ENCODE results near the gene GCHFR.
A peak's percentile ranks its signal among the peaks of the same experiment; 100 is the strongest.

The GCHFR gene

DNA sequence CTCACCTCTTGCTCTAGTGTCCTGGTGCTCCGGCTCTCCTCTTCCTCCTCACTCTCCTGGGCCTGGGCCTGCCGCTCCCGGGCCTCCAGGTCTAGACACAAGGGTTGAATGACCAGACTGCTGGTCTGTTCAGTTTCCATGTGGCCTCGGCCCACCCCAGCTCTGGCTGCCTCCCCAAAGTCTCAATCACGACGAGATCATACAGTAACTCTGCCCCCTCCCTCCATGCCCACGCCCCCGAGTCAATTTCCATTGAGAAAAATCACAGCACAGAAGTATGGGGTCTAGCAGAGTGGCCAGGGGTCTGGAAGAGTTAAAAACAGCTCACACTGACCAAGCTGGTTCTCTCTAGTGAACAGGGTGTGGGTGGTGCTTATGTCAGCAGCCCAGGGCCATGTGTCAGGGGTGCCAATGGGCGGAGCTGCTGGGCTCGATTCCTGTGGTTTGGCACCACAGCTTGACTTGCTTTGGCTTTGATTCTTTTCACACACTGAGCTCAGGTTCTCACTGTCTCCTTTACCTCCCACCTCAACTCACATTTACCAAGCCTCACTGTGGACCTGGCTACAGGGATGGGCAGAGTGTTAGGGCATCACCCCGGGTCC lies 12.8 kb downstream of the GCHFR start:
- Mint-ChIP-seq H3K9me3 (no peaks in the 10 kb centered on the region), H3K36me3 (ENCODE audit: low read depth) (peaks cover 29% of the 10 kb centered on the region)

DNA sequence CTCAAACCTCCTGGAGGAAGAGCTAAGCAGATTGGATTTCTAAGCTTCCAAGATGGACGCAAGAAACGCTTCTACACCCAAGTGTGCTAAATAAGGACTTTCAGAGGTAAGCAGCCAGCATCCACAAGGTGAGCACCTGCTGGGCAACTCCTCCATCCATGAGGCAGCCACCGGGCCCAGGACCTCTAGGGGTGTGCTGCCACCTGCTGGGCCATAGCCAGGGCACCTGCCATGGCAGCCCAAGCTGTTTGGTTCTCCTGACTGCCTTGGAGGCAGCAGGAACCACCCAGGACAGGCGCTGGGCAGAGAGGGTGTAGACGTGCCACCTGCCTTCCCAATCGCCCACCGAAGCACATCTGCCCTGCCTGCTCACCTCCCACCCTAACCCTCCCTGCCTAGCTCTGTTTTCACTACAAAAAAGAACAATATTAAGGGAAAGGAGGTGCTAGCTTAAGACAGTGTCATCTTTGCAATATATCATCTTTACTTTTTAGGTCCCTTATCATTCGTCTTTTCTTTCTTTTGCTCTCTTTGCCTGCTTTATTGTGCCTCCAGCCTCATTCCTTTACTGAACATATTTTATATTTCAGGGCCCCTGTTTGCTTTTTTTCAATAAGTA lies 18.9 kb downstream of the GCHFR start:
- H3K4me1 Mint-ChIP-seq (ENCODE audit: low read depth), result peaks cover 14% of the 10 kb centered on the region
- peak; percentile 71 for DNase-seq (ENCODE audit: low spot score)
- H3K36me3 Mint-ChIP-seq (ENCODE audit: low read depth), result peaks cover 7% of the 10 kb centered on the region
- no peak overlapping the region for H3K27ac Mint-ChIP-seq
- H3K27me3 Mint-ChIP-seq (ENCODE audit: low read depth), result no peaks in the 10 kb centered on the region
- no peaks in the 10 kb centered on the region for H3K9me3 Mint-ChIP-seq
- no peak overlapping the region for H3K4me3 Mint-ChIP-seq

More for the DNA sequence above, 12.8 kb downstream of the GCHFR start:
- no peak for DNase-seq (ENCODE audit: low spot score)
- Mint-ChIP-seq H3K4me3 (no peak overlapping the region), H3K4me1 (ENCODE audit: low read depth) (peaks cover 2% of the 10 kb centered on the region), H3K27ac (peak overlapping the region; percentile 52), H3K27me3 (ENCODE audit: low read depth) (no peaks in the 10 kb centered on the region)

DNA sequence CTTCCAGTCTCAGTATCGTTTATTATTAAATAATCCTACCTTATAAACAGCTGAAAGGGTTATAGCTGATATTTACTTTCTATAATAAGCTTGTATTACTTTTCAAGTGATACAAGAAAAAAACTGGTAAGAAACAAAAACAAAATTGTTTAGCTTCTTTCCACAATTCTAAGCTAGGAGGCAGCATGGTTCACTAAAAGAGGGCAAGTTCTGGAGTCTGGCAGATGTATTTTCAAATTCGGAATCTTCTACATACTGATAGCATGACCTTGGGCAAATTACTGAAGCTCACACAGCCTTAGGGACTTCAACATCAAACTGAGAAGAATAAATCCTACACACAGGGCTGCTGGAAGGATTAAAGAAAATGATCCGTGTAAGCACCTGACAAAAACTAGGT lies 21.3 kb downstream of the GCHFR start:
- no peak overlapping the region for H3K4me3 Mint-ChIP-seq
- no peak overlapping the region for H3K27ac Mint-ChIP-seq
- H3K4me1 Mint-ChIP-seq (ENCODE audit: low read depth), result peaks cover 24% of the 10 kb centered on the region
- H3K27me3 Mint-ChIP-seq (ENCODE audit: low read depth), result no peaks in the 10 kb centered on the region
- H3K9me3 Mint-ChIP-seq, result no peaks in the 10 kb centered on the region
- no peak for DNase-seq (ENCODE audit: low spot score)
- no peaks in the 10 kb centered on the region for H3K36me3 Mint-ChIP-seq (ENCODE audit: low read depth)

DNA sequence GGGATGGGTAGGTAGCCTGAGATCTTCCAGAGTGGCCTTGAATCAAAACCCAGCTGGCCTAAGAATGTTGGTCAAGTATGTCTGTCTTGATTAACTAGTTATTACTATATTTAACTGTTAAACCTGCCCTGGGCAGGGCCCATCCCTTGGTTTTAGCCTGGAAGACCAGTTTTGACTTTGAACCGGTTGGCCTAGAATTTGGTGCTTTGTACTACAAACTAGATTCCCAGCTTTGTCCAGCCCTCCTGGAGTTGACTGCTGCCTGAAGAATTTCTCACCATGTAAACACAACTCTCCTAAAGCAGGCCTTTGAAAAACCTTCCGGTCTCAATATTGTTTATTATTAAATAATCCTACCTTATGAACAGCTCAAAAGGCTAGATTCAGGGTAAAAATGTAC lies 21.9 kb downstream of the GCHFR start:
- Mint-ChIP-seq H3K36me3 (ENCODE audit: low read depth) (no peaks in the 10 kb centered on the region), H3K4me1 (ENCODE audit: low read depth) (peaks cover 24% of the 10 kb centered on the region), H3K4me3 (no peak overlapping the region), H3K27ac (no peak overlapping the region), H3K9me3 (no peaks in the 10 kb centered on the region), H3K27me3 (ENCODE audit: low read depth) (no peaks in the 10 kb centered on the region)
- DNase-seq (ENCODE audit: low spot score), result no peak

DNA sequence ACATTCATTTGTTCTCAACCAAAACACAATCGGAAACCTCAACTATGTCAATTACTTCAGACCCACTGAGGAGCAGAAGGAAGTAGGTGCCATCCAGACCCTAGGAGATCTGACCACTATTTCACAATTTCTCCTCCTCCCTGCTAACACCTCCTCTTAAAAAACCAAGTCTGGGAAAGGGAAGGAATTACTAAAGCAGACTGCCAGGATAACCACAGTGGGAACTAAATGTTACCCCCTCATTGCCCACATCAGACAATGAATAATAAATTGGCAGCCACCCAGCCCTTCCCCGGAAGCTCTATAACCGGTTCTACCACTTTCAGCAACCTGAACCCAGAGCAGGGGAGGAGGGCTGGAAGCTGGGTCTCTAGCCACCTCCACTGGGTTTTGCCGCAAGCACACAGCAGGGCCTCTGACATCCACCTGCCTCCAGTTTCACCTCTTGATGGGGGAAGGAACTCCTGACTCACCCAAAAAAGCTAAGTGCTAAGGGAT lies 23.5 kb downstream of the GCHFR start:
- no peaks in the 10 kb centered on the region for H3K9me3 Mint-ChIP-seq
- DNase-seq (ENCODE audit: low spot score), result no peak
- H3K36me3 Mint-ChIP-seq (ENCODE audit: low read depth), result peaks cover 4% of the 10 kb centered on the region
- peak overlapping the region; percentile 56 for H3K27ac Mint-ChIP-seq
- peaks cover 24% of the 10 kb centered on the region for H3K4me1 Mint-ChIP-seq (ENCODE audit: low read depth)
- no peaks in the 10 kb centered on the region for H3K27me3 Mint-ChIP-seq (ENCODE audit: low read depth)
- H3K4me3 Mint-ChIP-seq, result peak overlapping the region; percentile 1

DNA sequence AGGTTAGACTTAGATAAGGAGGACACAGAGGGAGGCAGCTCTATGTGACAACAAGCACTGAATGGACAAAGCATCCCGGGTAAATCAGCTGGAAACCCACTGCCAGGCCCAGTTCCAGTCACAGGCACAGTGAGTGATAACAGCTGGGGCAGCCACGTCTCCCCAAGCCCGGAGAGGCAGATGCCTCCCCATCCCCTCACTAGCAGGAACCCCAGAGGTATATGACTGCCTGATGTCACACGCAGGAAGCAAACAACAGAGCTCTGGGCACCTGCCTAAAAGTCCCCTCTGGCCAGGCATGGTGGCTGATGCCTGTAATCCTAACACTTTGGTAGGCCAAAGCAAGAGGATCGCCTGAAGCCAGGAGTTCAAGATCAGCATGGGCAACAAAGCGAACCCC lies 24.1 kb downstream of the GCHFR start:
- Mint-ChIP-seq H3K36me3 (ENCODE audit: low read depth) (peaks cover 4% of the 10 kb centered on the region), H3K27me3 (ENCODE audit: low read depth) (no peaks in the 10 kb centered on the region), H3K9me3 (no peaks in the 10 kb centered on the region), H3K4me3 (no peak overlapping the region), H3K27ac (no peak overlapping the region), H3K4me1 (ENCODE audit: low read depth) (peaks cover 22% of the 10 kb centered on the region)
- no peak for DNase-seq (ENCODE audit: low spot score)

DNA sequence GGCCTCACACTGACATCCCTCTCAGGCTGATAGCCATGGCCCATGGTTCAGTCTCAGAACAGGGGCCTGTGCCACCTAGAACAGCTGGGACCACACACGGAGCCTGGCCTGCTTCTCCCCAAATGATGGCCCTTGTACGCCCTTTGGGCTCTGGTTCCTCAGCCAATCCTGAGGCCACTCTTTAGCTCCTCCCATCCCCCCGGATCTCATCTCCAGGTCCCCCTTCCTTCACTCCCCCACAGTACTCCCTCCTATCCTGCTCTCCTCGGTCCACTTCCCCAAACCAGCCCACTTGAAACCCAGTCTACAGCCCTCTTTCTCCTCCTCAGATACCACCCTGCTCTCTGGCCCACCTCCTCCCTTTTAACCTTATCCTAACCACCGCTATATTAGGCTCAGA lies 25.3 kb downstream of the GCHFR start:
- Mint-ChIP-seq H3K4me3 (no peak overlapping the region), H3K27ac (peak overlapping the region; percentile 74)
- DNase-seq (ENCODE audit: low spot score), result no peak

DNA sequence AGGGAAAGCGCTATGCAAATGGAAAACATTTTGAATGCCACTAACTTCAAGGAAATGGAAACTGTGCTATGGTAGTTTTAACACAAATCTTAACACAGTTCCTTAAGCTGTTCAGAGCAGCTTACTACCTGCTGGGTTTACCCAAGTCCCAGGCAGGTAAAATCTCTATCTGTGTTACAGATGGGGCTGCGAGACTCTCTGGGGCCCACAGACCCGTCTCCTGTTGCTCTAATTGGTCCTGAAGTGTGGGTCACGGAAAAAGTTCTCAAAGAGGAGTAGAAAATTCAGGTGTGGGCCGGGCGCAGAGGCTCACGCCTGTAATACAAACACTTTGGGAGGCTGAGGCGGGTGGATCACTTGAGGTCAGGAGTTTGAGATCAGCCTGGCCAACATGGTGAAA lies 26.1 kb downstream of the GCHFR start:
- no peak for DNase-seq (ENCODE audit: low spot score)
- H3K36me3 Mint-ChIP-seq (ENCODE audit: low read depth), result peaks cover 4% of the 10 kb centered on the region
- no peak overlapping the region for H3K27ac Mint-ChIP-seq
- no peak overlapping the region for H3K4me3 Mint-ChIP-seq
- no peaks in the 10 kb centered on the region for H3K27me3 Mint-ChIP-seq (ENCODE audit: low read depth)
- H3K4me1 Mint-ChIP-seq (ENCODE audit: low read depth), result peaks cover 19% of the 10 kb centered on the region
- H3K9me3 Mint-ChIP-seq, result no peaks in the 10 kb centered on the region

More for the DNA sequence above, 25.3 kb downstream of the GCHFR start:
- no peaks in the 10 kb centered on the region for H3K9me3 Mint-ChIP-seq
- H3K4me1 Mint-ChIP-seq (ENCODE audit: low read depth), result peaks cover 19% of the 10 kb centered on the region
- no peaks in the 10 kb centered on the region for H3K27me3 Mint-ChIP-seq (ENCODE audit: low read depth)
- peaks cover 4% of the 10 kb centered on the region for H3K36me3 Mint-ChIP-seq (ENCODE audit: low read depth)

DNA sequence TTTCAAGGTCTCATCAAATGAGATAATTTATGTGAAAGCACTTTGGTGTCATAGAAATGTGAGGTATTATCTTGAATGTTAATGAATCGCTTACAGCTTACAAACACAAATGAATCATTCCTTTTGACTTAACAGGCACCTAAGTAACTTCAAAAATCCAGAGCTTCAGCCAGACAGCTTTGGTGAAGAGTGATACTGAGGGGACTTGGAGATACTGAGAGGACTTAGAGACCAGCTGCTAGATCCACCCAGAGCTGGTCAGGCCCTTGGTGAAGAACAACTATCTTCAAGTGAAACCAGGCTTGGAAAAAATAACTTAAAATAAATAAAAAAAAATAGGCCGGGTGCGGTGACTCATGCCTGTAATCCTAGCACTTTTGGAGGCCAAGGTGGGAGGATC lies 26.9 kb downstream of the GCHFR start:
- Mint-ChIP-seq H3K4me1 (ENCODE audit: low read depth) (peaks cover 19% of the 10 kb centered on the region), H3K4me3 (no peak overlapping the region), H3K27ac (no peak overlapping the region), H3K27me3 (ENCODE audit: low read depth) (no peaks in the 10 kb centered on the region), H3K9me3 (no peaks in the 10 kb centered on the region), H3K36me3 (ENCODE audit: low read depth) (peaks cover 4% of the 10 kb centered on the region)
- no peak for DNase-seq (ENCODE audit: low spot score)

DNA sequence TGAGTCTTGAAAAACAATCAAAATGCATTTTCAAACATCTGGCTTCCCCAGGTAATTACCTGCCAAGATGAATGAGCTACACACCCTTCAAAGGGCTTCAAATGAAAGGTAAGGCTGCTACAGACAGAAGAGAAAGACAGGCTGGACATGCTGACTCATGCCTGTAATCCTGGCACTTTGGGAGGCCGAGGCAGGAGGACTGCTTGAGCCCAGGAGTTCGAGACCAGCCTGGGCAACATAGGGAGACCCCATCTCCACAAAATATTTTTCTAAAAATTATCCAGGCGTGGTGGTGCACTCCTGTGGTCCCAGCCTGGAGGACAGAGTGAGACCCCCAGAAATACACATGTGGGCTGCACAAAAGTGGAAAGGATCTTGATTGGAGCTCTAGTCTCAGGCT lies 28.5 kb downstream of the GCHFR start:
- no peak overlapping the region for H3K4me3 Mint-ChIP-seq
- H3K27me3 Mint-ChIP-seq (ENCODE audit: low read depth), result no peaks in the 10 kb centered on the region
- DNase-seq (ENCODE audit: low spot score), result no peak
- H3K9me3 Mint-ChIP-seq, result no peaks in the 10 kb centered on the region
- peaks cover 14% of the 10 kb centered on the region for H3K4me1 Mint-ChIP-seq (ENCODE audit: low read depth)
- H3K27ac Mint-ChIP-seq, result no peak overlapping the region
- H3K36me3 Mint-ChIP-seq (ENCODE audit: low read depth), result peaks cover 4% of the 10 kb centered on the region

DNA sequence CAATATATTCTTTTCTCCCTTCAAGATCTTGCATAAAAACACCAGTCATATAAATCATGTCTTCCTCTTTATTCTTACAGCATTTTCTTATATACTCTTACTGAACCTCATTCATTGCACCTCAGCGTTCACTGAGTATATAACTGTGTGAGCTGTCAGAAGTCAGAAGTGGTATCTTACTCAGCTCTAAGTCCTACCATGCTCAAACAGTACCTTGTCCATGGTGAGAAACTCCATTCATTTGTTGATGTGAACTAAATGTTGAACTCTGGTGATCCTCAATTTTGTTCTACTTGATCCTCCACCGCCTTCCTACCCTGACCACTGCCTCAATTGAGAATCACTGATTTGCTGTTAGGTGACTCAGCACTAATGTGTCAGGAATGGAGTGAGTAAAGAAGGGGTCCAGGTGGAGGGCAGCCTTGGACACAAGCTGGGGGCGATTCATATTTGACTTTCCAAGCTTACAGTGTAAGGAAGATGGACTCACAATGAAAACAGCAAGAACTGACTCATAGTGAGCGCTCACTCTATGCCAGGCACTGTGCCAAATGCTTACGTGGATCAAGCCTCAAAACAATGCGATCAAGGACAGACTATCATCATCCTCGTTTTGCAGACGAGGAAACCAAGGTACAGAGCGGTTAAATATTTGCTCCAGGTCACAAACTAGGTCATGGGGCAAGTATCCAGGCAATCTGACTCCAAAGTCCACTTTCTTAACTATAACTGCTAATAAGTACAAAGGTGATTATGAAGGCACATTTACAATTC lies 29.5 kb downstream of the GCHFR start:
- H3K4me1 Mint-ChIP-seq (ENCODE audit: low read depth), result peaks cover 8% of the 10 kb centered on the region
- peaks cover 9% of the 10 kb centered on the region for H3K36me3 Mint-ChIP-seq (ENCODE audit: low read depth)
- H3K4me3 Mint-ChIP-seq, result no peak overlapping the region
- no peak overlapping the region for H3K27ac Mint-ChIP-seq
- H3K9me3 Mint-ChIP-seq, result no peaks in the 10 kb centered on the region
- no peaks in the 10 kb centered on the region for H3K27me3 Mint-ChIP-seq (ENCODE audit: low read depth)
- no peak for DNase-seq (ENCODE audit: low spot score)

DNA sequence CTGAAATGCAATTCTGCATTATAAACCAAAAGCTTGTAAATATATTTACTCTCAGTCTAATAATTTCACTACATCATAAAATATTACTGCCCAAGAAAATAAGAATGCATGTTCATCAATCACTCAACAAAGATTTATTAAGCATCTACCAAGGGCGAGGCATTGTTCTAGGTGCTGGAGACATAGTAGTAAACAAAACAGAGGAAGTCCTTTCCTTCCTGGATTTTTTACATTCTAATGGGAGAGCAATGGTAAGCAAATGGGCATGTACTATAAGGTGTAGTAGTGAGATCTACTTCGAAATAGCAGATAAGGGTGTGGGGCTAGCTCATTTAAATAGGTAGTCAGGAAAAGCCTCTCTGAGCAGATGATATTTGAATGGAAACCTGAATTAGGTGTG lies 32.2 kb downstream of the GCHFR start:
- H3K27ac Mint-ChIP-seq, result no peak overlapping the region

DNA sequence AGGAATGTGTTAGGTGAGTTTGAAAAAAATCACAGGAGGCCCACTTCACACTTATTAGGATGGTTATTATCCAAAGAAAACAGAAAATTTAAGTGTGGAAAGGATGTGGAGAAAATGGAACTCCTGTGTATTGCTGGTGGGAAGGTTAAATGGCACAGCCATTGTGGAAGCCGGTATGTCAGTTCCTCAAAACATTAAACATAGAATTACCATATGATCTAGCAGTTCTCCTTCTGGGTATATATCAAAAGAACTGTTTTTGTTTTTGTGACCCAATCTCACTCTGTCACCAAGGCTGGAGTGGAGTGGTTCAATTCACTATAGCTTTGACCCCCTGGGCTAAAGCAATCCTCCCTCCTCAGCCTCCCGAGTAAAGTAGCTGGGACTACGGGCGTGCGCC lies 32.6 kb downstream of the GCHFR start:
- H3K36me3 Mint-ChIP-seq (ENCODE audit: low read depth), result peaks cover 18% of the 10 kb centered on the region
- no peak overlapping the region for H3K27ac Mint-ChIP-seq
- peaks cover 2% of the 10 kb centered on the region for H3K4me1 Mint-ChIP-seq (ENCODE audit: low read depth)
- H3K9me3 Mint-ChIP-seq, result no peaks in the 10 kb centered on the region
- no peak overlapping the region for H3K4me3 Mint-ChIP-seq
- no peaks in the 10 kb centered on the region for H3K27me3 Mint-ChIP-seq (ENCODE audit: low read depth)
- no peak for DNase-seq (ENCODE audit: low spot score)

More for the DNA sequence above, 32.2 kb downstream of the GCHFR start:
- H3K27me3 Mint-ChIP-seq (ENCODE audit: low read depth), result no peaks in the 10 kb centered on the region
- no peak for DNase-seq (ENCODE audit: low spot score)
- no peak overlapping the region for H3K4me3 Mint-ChIP-seq
- no peaks in the 10 kb centered on the region for H3K9me3 Mint-ChIP-seq
- H3K4me1 Mint-ChIP-seq (ENCODE audit: low read depth), result peaks cover 2% of the 10 kb centered on the region
- peaks cover 15% of the 10 kb centered on the region for H3K36me3 Mint-ChIP-seq (ENCODE audit: low read depth)

DNA sequence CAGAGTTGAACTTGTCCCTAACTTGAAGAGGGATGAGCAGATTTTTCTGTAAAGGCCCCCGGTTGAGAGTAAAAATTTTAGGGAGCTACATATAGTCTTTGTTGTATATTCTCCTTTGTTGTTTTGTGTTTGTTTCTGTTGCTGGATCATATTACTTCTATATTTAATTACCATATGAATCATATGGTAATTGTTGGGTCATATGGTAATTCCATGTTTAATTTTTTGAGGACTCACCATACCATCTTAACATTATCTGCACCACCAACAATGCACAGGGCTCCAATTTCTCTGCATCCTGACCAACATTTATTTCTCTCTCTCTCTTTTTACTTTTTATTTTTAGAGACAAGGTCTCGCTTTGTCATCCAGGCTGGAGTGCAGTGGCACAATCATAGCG lies 35.7 kb downstream of the GCHFR start:
- no peak overlapping the region for H3K27ac Mint-ChIP-seq
- no peak overlapping the region for H3K4me3 Mint-ChIP-seq
- H3K4me1 Mint-ChIP-seq (ENCODE audit: low read depth), result peaks cover 2% of the 10 kb centered on the region
- H3K27me3 Mint-ChIP-seq (ENCODE audit: low read depth), result no peaks in the 10 kb centered on the region
- DNase-seq (ENCODE audit: low spot score), result no peak
- peaks cover 20% of the 10 kb centered on the region for H3K36me3 Mint-ChIP-seq (ENCODE audit: low read depth)
- H3K9me3 Mint-ChIP-seq, result no peaks in the 10 kb centered on the region

Measured in T-helper 2 cell treated with Interferon-gamma antibody and Interleukin-4, amounts not matched to agents 5 μg/mL and 100 μg/mL, for 36 hours (primary cell).